HCT116 (cell line): Measurements from ENCODE around the gene MEIKIN. TPM values are rescaled to one million over a fixed set of nuclear protein-coding genes. Genes with fewer than 3 reads are reported as not detected.

Source experiments
- ATAC-seq: fragments of 200-7000 bp; cut with Tn5 transposase; 2 replicates; pipeline ENCODE4 v1.9.1; 2020; ENCODE audit warnings: mild to moderate bottlenecking, moderate library complexity
- BruUV-seq: library from RNA; stranded (reverse); fragments of 400-500 nt; replicated peaks from 2 replicates; lab custom pipeline; 2021; lab: Mats Ljungman, UMichigan
- CTCF ChIA-PET: fragments of 300-600 bp; sonication (Branson Sonifier 250); formaldehyde crosslinking; loops from one replicate; lab custom pipeline; 2021; ENCODE audit warnings: antibody characterized with exemption; lab: Charles Lee
- POLR2A ChIA-PET: fragments of 300-600, 350-600 bp; sonication (Branson Sonifier 250); formaldehyde crosslinking; loops from one replicate; lab custom pipeline; 2021; ENCODE audit warnings: antibody characterized with exemption; lab: Charles Lee
- RAD21 ChIA-PET, 2 experiments: fragments of 300-600 bp; sonication (Branson Sonifier 250); formaldehyde crosslinking; loops; one replicate each; lab custom pipeline; 2023; ENCODE audit warnings: low total read pairs in 2 of 2; ENCODE audit not compliant: uncharacterized antibody in 2 of 2, unreplicated experiment in 2 of 2, low non-redundant PET in 1 of 2; lab: Charles Lee
- DNase-seq: peaks from one replicate; pipeline ENCODE4 v3.0.0-alpha.2; 2010; ENCODE audit warnings: low read depth, low spot score
- H2AFZ ChIP-seq: fragments of 200-600 bp; shearing (Covaris generic), sonication (generic); 2 replicates; pipeline ENCODE4 v1.6.1; 2017; ENCODE audit warnings: low read depth, mixed run types, mixed read lengths, antibody characterized with exemption, low read length; ENCODE audit not compliant: poor library complexity, severe bottlenecking
- H3K27ac ChIP-seq: 2 replicates; pipeline ENCODE4 v1.5.1; 2012; ENCODE audit warnings: low read depth, low read length
- H3K27me3 ChIP-seq: fragments of 200-600 bp; sonication (generic); 2 replicates; pipeline ENCODE4 v1.6.1; 2016; ENCODE audit warnings: mixed run types, low read length, mixed read lengths; ENCODE audit not compliant: insufficient read depth
- H3K36me3 ChIP-seq, 2 experiments: fragments of 200-500 bp in 1 of 2; fragments of 200-600 bp in 1 of 2; sonication (Bioruptor generic) in 1 of 2; sonication (generic) in 1 of 2; 2 replicates each; pipeline versions ENCODE4 v1.5.1 to v1.6.1; 2014 to 2016; ENCODE audit warnings: low read length in 2 of 2, inconsistent platforms in 1 of 2, mixed read lengths in 1 of 2, mixed run types in 1 of 2; ENCODE audit not compliant: insufficient read depth in 2 of 2, control insufficient read depth in 1 of 2
- H3K4me1 ChIP-seq, 2 experiments: fragments of 200-600 bp in 1 of 2; sonication (generic) in 1 of 2; 2 replicates each; pipeline versions ENCODE4 v1.5.1 to v1.6.1; 2012 to 2017; ENCODE audit warnings: low read length in 2 of 2, inconsistent platforms in 1 of 2, mild to moderate bottlenecking in 1 of 2, mixed read lengths in 1 of 2, mixed run types in 1 of 2, moderate library complexity in 1 of 2; ENCODE audit not compliant: insufficient read depth in 2 of 2, control insufficient read depth in 1 of 2
- H3K4me2 ChIP-seq: fragments of 200-600 bp; sonication (generic); 2 replicates; pipeline ENCODE4 v1.6.1; 2017; ENCODE audit warnings: mixed run types, low read length, mixed read lengths
- H3K4me3 ChIP-seq, 2 experiments: fragments of 200-600 bp in 1 of 2; sonication (generic) in 1 of 2; replicated peaks in 1 of 2; 2 replicates each; pipeline ENCODE4 v1.5.1; 2011 to 2016; ENCODE audit warnings: low read length in 2 of 2, control low read depth in 1 of 2, low read depth in 1 of 2, mild to moderate bottlenecking in 1 of 2, mixed read lengths in 1 of 2, mixed run types in 1 of 2
- H3K79me2 ChIP-seq: fragments of 200-600 bp; sonication (generic); 2 replicates; pipeline ENCODE4 v1.6.1; 2017; ENCODE audit warnings: mild to moderate bottlenecking, mixed run types, low read length, moderate library complexity, mixed read lengths; ENCODE audit not compliant: insufficient read depth
- H3K9ac ChIP-seq: fragments of 200-600 bp; sonication (generic); 2 replicates; pipeline ENCODE4 v1.6.1; 2016; ENCODE audit warnings: low read length, mixed read lengths
- H3K9me2 ChIP-seq: fragments of 200-600 bp; sonication (generic), shearing (Covaris generic); 2 replicates; pipeline ENCODE4 v1.6.1; 2017; ENCODE audit warnings: mixed run types, mild to moderate bottlenecking, moderate library complexity; ENCODE audit not compliant: insufficient read depth
- H3K9me3 ChIP-seq, 2 experiments: fragments of 200-500 bp in 1 of 2; fragments of 200-600 bp in 1 of 2; sonication (Bioruptor generic) in 1 of 2; sonication (generic) in 1 of 2; 2 replicates each; pipeline ENCODE4 v1.6.1; 2014 to 2017; ENCODE audit warnings: low read length in 2 of 2, mixed read lengths in 2 of 2, inconsistent platforms in 1 of 2, low read depth in 1 of 2, mild to moderate bottlenecking in 1 of 2, mixed run types in 1 of 2, moderate library complexity in 1 of 2; ENCODE audit not compliant: control insufficient read depth in 1 of 2, insufficient read depth in 1 of 2
- H4K20me1 ChIP-seq: fragments of 200-600 bp; sonication (generic), shearing (Covaris generic); 2 replicates; pipeline ENCODE4 v1.6.1; 2017; ENCODE audit warnings: mixed run types, mild to moderate bottlenecking, moderate library complexity; ENCODE audit not compliant: insufficient read depth
- CBX3 ChIP-seq: IDR thresholded peaks from 2 replicates; pipeline ENCODE4 v1.6.1; 2012; ENCODE audit warnings: low read depth
- CEBPB ChIP-seq: IDR thresholded peaks from 2 replicates; pipeline ENCODE4 v1.6.1; 2012; ENCODE audit warnings: low read depth
- CTCF ChIP-seq, 3 experiments: fragments of 200-600 bp in 1 of 3; sonication (generic) in 1 of 3; IDR thresholded peaks in 2 of 3; conservative IDR thresholded peaks in 1 of 3; 2 replicates each; pipeline ENCODE4 v1.5.1; 2012 to 2017; ENCODE audit warnings: low read depth in 2 of 3, low read length in 2 of 3, antibody characterized with exemption in 1 of 3, borderline replicate concordance in 1 of 3, control low read depth in 1 of 3, mild to moderate bottlenecking in 1 of 3, mixed read lengths in 1 of 3, mixed run types in 1 of 3, moderate library complexity in 1 of 3; ENCODE audit not compliant: insufficient read depth in 1 of 3
- ELF1 ChIP-seq: IDR thresholded peaks from 2 replicates; pipeline ENCODE4 v1.6.1; 2012; ENCODE audit warnings: low read depth, borderline replicate concordance
- EZH2 ChIP-seq: fragments of 200-600 bp; sonication (generic); IDR thresholded peaks from 2 replicates; pipeline ENCODE4 v1.6.1; 2017; ENCODE audit warnings: antibody characterized with exemption, mixed run types
- JUND ChIP-seq: IDR thresholded peaks from 2 replicates; pipeline ENCODE4 v1.6.1; 2012
- MAX ChIP-seq: IDR thresholded peaks from 2 replicates; pipeline ENCODE4 v1.6.1; 2012
- POLR2A ChIP-seq: IDR thresholded peaks from 2 replicates; pipeline ENCODE4 v1.7.0; 2011; ENCODE audit warnings: borderline replicate concordance; ENCODE audit not compliant: insufficient read depth, insufficient read length; ENCODE audit errors: extremely low read depth
- RAD21 ChIP-seq: IDR thresholded peaks from 2 replicates; pipeline ENCODE4 v1.6.1; 2012; ENCODE audit warnings: low read depth, mild to moderate bottlenecking
- SIN3A ChIP-seq: IDR thresholded peaks from 2 replicates; pipeline ENCODE4 v1.6.1; 2012; ENCODE audit warnings: low read depth
- SP1 ChIP-seq: IDR thresholded peaks from 2 replicates; pipeline ENCODE4 v1.6.1; 2012; ENCODE audit warnings: low read depth
- SRF ChIP-seq: IDR thresholded peaks from 2 replicates; pipeline ENCODE4 v1.6.1; 2012; ENCODE audit warnings: low read depth
- TCF7L2 ChIP-seq: IDR thresholded peaks from 2 replicates; pipeline ENCODE4 v1.7.0; 2011; ENCODE audit warnings: borderline replicate concordance, inconsistent platforms; ENCODE audit not compliant: insufficient read depth, insufficient read length; ENCODE audit errors: extremely low read depth
- YY1 ChIP-seq: IDR thresholded peaks from 2 replicates; pipeline ENCODE4 v1.6.1; 2011; ENCODE audit warnings: low read length, low read depth, moderate library complexity, mild to moderate bottlenecking; ENCODE audit not compliant: insufficient replicate concordance; ENCODE audit errors: extremely low read depth
- ZFX ChIP-seq: fragments of 450-650 bp; IDR thresholded peaks from 2 replicates; pipeline ENCODE4 v1.6.1; 2017
- ZNF274 ChIP-seq: fragments of 200-500 bp; sonication (Bioruptor generic); IDR thresholded peaks from 2 replicates; pipeline ENCODE4 v1.6.1; 2014; ENCODE audit warnings: mild to moderate bottlenecking, low read depth, low read length, inconsistent platforms
- intact Hi-C: fragments of 100-400 bp; cut with micrococcal nuclease; formaldehyde crosslinking; loops from 2 replicates; pipeline ENCODE4 v1.10.0; 2022
- total RNA-seq: library from RNA; stranded (reverse); gene quantifications from one replicate; pipeline ENCODE4 v1.2.1, GENCODE V29; 2021; ENCODE audit not compliant: unreplicated experiment
- TF ChIP-seq, protein P1 (sequence below): IDR thresholded peaks from 2 replicates; pipeline ENCODE4 v1.6.1; 2011; ENCODE audit warnings: mild to moderate bottlenecking, low read length, moderate library complexity; ENCODE audit not compliant: insufficient replicate concordance; ENCODE audit errors: extremely low read depth

MEIKIN gene
- total RNA-seq, 1 experiment from 2014 or later = not detected

- ATAC-seq (no peak), DNase-seq (no peak)
- Histone ChIP-seq H2AFZ (no peak overlapping the region), H3K27ac (no peak overlapping the region), H3K9me2 (no peaks in the 10 kb centered on the region), H3K4me3 (no peak overlapping the region), H3K4me1 (no peaks in the 10 kb centered on the region), H3K9me3 (no peaks in the 10 kb centered on the region), H4K20me1 (no peaks in the 10 kb centered on the region), H3K27me3 (no peaks in the 10 kb centered on the region), H3K4me2 (no peak overlapping the region), H3K9ac (no peak overlapping the region), H3K36me3 (no peaks in the 10 kb centered on the region), H3K79me2 (peaks cover 83% of the 10 kb centered on the region)
- TF ChIP-seq ZNF274 (no peak), POLR2A (no peak), JUND (no peak), TCF7L2 (no peak), CEBPB (no peak), RAD21 (no peak), YY1 (no peak), SIN3A (no peak), MAX (no peak), SRF (no peak), CTCF (IDR thresholded peaks at IDR 0.05 in 2 of 3, conservative IDR thresholded peaks at IDR 0.05 in 1 of 3; ENCODE audit: borderline replicate concordance in 1 of 3, insufficient read depth in 1 of 3, low read depth in 2 of 3, low read length in 2 of 3) (no peak), EZH2 (no peak), ELF1 (no peak), CBX3 (no peak), SP1 (no peak), ZFX (no peak)
- TF ChIP-seq, protein P1, sequence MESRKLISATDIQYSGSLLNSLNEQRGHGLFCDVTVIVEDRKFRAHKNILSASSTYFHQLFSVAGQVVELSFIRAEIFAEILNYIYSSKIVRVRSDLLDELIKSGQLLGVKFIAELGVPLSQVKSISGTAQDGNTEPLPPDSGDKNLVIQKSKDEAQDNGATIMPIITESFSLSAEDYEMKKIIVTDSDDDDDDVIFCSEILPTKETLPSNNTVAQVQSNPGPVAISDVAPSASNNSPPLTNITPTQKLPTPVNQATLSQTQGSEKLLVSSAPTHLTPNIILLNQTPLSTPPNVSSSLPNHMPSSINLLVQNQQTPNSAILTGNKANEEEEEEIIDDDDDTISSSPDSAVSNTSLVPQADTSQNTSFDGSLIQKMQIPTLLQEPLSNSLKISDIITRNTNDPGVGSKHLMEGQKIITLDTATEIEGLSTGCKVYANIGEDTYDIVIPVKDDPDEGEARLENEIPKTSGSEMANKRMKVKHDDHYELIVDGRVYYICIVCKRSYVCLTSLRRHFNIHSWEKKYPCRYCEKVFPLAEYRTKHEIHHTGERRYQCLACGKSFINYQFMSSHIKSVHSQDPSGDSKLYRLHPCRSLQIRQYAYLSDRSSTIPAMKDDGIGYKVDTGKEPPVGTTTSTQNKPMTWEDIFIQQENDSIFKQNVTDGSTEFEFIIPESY = no peak
- intact Hi-C loops = no loop called here
- ChIA-PET CTCF (no interaction called here), RAD21 (no interaction called here), POLR2A (no interaction called here)
- no TSS peak for BruUV-seq
Observed at GRCh38 chr5:131783874-131784273, 161.6 kb downstream of the MEIKIN start.
